GM23338 (cell line): ENCODE measurements around the gene RBM19. TPM values are rescaled to one million over a fixed set of nuclear protein-coding genes. Genes with fewer than 3 reads are reported as not detected.

Experiments used
- ATAC-seq: fragments of 200-7000 bp; cut with Tn5 transposase; 3 replicates; pipeline ENCODE4 v1.9.1; 2020
- DNase-seq: peaks from one replicate; pipeline ENCODE4 v3.0.0-alpha.2; 2015; ENCODE audit warnings: low spot score
- H2AFZ ChIP-seq: fragments of 200-600 bp; sonication (generic); 2 replicates; pipeline ENCODE4 v1.8.0; 2016; ENCODE audit warnings: antibody characterized with exemption, mild to moderate bottlenecking, moderate library complexity
- H3F3A ChIP-seq: fragments of 200-600 bp; sonication (generic); replicated peaks from 2 replicates; pipeline ENCODE4 v1.8.0; 2017; ENCODE audit warnings: antibody characterized with exemption, mixed run types, low read depth
- H3K27ac ChIP-seq: fragments of 200-600 bp; sonication (generic); 2 replicates; pipeline ENCODE4 v1.6.1; 2016; ENCODE audit warnings: low read depth
- H3K27me3 ChIP-seq: fragments of 200-600 bp; sonication (generic); 2 replicates; pipeline ENCODE4 v1.8.0; 2016; ENCODE audit warnings: mild to moderate bottlenecking, mixed run types, moderate library complexity; ENCODE audit not compliant: insufficient read depth
- H3K36me3 ChIP-seq: fragments of 200-600 bp; sonication (generic); 2 replicates; pipeline ENCODE4 v1.8.0; 2016; ENCODE audit warnings: mild to moderate bottlenecking; ENCODE audit not compliant: insufficient read depth
- H3K4me1 ChIP-seq: fragments of 200-600 bp; sonication (generic); 2 replicates; pipeline ENCODE4 v1.8.0; 2016; ENCODE audit warnings: mild to moderate bottlenecking, moderate library complexity; ENCODE audit not compliant: insufficient read depth
- H3K4me2 ChIP-seq: fragments of 200-600 bp; sonication (generic); 2 replicates; pipeline ENCODE4 v1.7.1; 2017; ENCODE audit warnings: mixed run types
- H3K4me3 ChIP-seq: fragments of 200-600 bp; sonication (generic); 2 replicates; pipeline ENCODE4 v1.6.1; 2016; ENCODE audit warnings: mixed run types
- H3K79me2 ChIP-seq: fragments of 200-600 bp; sonication (generic); replicated peaks from 2 replicates; pipeline ENCODE4 v1.8.0; 2017; ENCODE audit warnings: mild to moderate bottlenecking; ENCODE audit not compliant: insufficient read depth
- H3K9me2 ChIP-seq: fragments of 200-600 bp; sonication (generic); 2 replicates; pipeline ENCODE4 v1.8.0; 2017; ENCODE audit not compliant: insufficient read depth
- H4K20me1 ChIP-seq: fragments of 200-600 bp; sonication (generic); replicated peaks from 2 replicates; pipeline ENCODE4 v1.8.0; 2017; ENCODE audit warnings: mild to moderate bottlenecking; ENCODE audit not compliant: insufficient read depth
- H3K27ac Mint-ChIP-seq: 2 replicates; pipeline ENCODE4 v1.8.0; 2020; ENCODE audit warnings: inconsistent platforms, mild to moderate bottlenecking, moderate library complexity, mixed read lengths
- H3K27me3 Mint-ChIP-seq: 3 replicates; pipeline ENCODE4 v1.8.0; 2022; ENCODE audit warnings: low read depth, mild to moderate bottlenecking, moderate library complexity, mixed read lengths, inconsistent platforms; ENCODE audit not compliant: insufficient read depth, poor library complexity
- H3K36me3 Mint-ChIP-seq: 3 replicates; pipeline ENCODE4 v1.8.0; 2021; ENCODE audit warnings: low read depth, mild to moderate bottlenecking, inconsistent platforms, moderate library complexity, mixed read lengths
- H3K4me1 Mint-ChIP-seq: 3 replicates; pipeline ENCODE4 v1.8.0; 2020; ENCODE audit warnings: mild to moderate bottlenecking, inconsistent platforms, mixed read lengths
- H3K4me3 Mint-ChIP-seq: 3 replicates; pipeline ENCODE4 v1.8.0; 2021; ENCODE audit warnings: moderate library complexity, mild to moderate bottlenecking, inconsistent platforms, mixed read lengths
- H3K9me3 Mint-ChIP-seq: 3 replicates; pipeline ENCODE4 v1.8.0; 2020; ENCODE audit warnings: moderate library complexity, mild to moderate bottlenecking, inconsistent platforms, mixed read lengths
- CREB1 ChIP-seq: fragments of 250-450 bp; sonication (Bioruptor Pico); IDR thresholded peaks from 2 replicates; pipeline ENCODE4 v1.5.0; 2020; ENCODE audit warnings: low read depth, mild to moderate bottlenecking, moderate library complexity
- ETS1 ChIP-seq: IDR thresholded peaks from 2 replicates; pipeline ENCODE4 v1.6.1; 2016; ENCODE audit warnings: antibody characterized with exemption
- EZH2 ChIP-seq: fragments of 200-600 bp; sonication (generic); IDR thresholded peaks from one replicate; pipeline ENCODE4 v1.8.0; 2017; ENCODE audit warnings: antibody characterized with exemption, mild to moderate bottlenecking, low read depth; ENCODE audit not compliant: unreplicated experiment
- EZH2phosphoT487 ChIP-seq: fragments of 200-600 bp; sonication (generic); IDR thresholded peaks from one replicate; pipeline ENCODE4 v1.8.1; 2018; ENCODE audit warnings: antibody characterized with exemption; ENCODE audit not compliant: unreplicated experiment
- JUNB ChIP-seq: IDR thresholded peaks from one replicate; pipeline ENCODE4 v1.6.1; 2016; ENCODE audit warnings: antibody characterized with exemption; ENCODE audit not compliant: unreplicated experiment
- NANOG ChIP-seq: IDR thresholded peaks from 2 replicates; pipeline ENCODE4 v1.6.1; 2016; ENCODE audit warnings: antibody characterized with exemption, borderline replicate concordance
- POLR2AphosphoS5 ChIP-seq: IDR thresholded peaks from 2 replicates; pipeline ENCODE4 v1.6.1; 2016; ENCODE audit warnings: antibody characterized with exemption, low read depth
- REST ChIP-seq: IDR thresholded peaks from one replicate; pipeline ENCODE4 v1.6.1; 2018; ENCODE audit warnings: antibody characterized with exemption; ENCODE audit not compliant: unreplicated experiment
- STAT1 ChIP-seq: IDR thresholded peaks from one replicate; pipeline ENCODE4 v1.6.1; 2016; ENCODE audit warnings: antibody characterized with exemption; ENCODE audit not compliant: unreplicated experiment
- ZNF114 ChIP-seq: fragments of 250-450 bp; sonication (Bioruptor Pico); IDR thresholded peaks from 2 replicates; pipeline ENCODE4 v1.5.0; 2020; ENCODE audit warnings: mild to moderate bottlenecking, moderate library complexity
- ZNF331 ChIP-seq: fragments of 250-450 bp; sonication (Bioruptor Pico); IDR thresholded peaks from 2 replicates; pipeline ENCODE4 v1.5.0; 2020; ENCODE audit warnings: low read depth, mild to moderate bottlenecking, moderate library complexity
- ZNF462 ChIP-seq: fragments of 250-450 bp; sonication (Bioruptor Pico); IDR thresholded peaks from 2 replicates; pipeline ENCODE4 v1.5.0; 2020; ENCODE audit warnings: mild to moderate bottlenecking, moderate library complexity
- polyA plus RNA-seq: library from polyadenylated mRNA; unstranded; fragments of >200 nt; fragmentation: Nextera tagmentation; extraction: Ambion mirVana; gene quantifications from 2 replicates; pipeline ENCODE4 v1.2.1, GENCODE V29; 2016
- total RNA-seq: library from RNA; depleted of rRNA; stranded (reverse); fragments of >200 nt; shearing (Covaris generic); gene quantifications from 2 replicates; pipeline ENCODE4 v1.2.3, GENCODE V29; 2014

RBM19 gene
- total and polyA plus RNA-seq, 2 experiments from 2014 or later, result 43.4 to 56.7 TPM

GRCh38 chr12:113820842-113821241, 145.3 kb downstream of the RBM19 start:
- Histone ChIP-seq H3F3A (no peaks in the 10 kb centered on the region), H3K27me3 (no peaks in the 10 kb centered on the region), H3K4me3 (no peak overlapping the region), H3K4me2 (no peak overlapping the region), H3K9me2 (no peaks in the 10 kb centered on the region), H3K4me1 (no peaks in the 10 kb centered on the region), H3K27ac (no peak overlapping the region), H3K36me3 (no peaks in the 10 kb centered on the region), H2AFZ (no peak overlapping the region), H3K79me2 (no peaks in the 10 kb centered on the region), H4K20me1 (no peaks in the 10 kb centered on the region; the same call in none of the 2 replicates)
- peaks cover under 1% of the 10 kb centered on the region; the same call in 1 of the 3 replicates for H3K36me3 Mint-ChIP-seq
- peaks cover 11% of the 10 kb centered on the region for H3K4me1 Mint-ChIP-seq
- ATAC-seq, result no peak
- TF ChIP-seq POLR2AphosphoS5 (no peak), NANOG (no peak), ZNF462 (CRISPR knock-in tag) (no peak), ZNF331 (CRISPR knock-in tag) (no peak)
- DNase-seq, result no peak
- peaks cover 22% of the 10 kb centered on the region for H3K27me3 Mint-ChIP-seq
- H3K4me3 Mint-ChIP-seq, result no peak overlapping the region
- no peaks in the 10 kb centered on the region for H3K9me3 Mint-ChIP-seq
- H3K27ac Mint-ChIP-seq, result peak overlapping the region; percentile 56

- Histone ChIP-seq H3K27ac (no peak overlapping the region), H3K9me2 (no peaks in the 10 kb centered on the region), H3K27me3 (no peaks in the 10 kb centered on the region), H4K20me1 (no peaks in the 10 kb centered on the region; the same call in none of the 2 replicates), H3K36me3 (no peaks in the 10 kb centered on the region), H2AFZ (no peak overlapping the region), H3K79me2 (no peaks in the 10 kb centered on the region), H3K4me3 (no peak overlapping the region), H3F3A (no peaks in the 10 kb centered on the region), H3K4me1 (no peaks in the 10 kb centered on the region), H3K4me2 (no peak overlapping the region)
- Mint-ChIP-seq H3K4me1 (peaks cover 11% of the 10 kb centered on the region), H3K9me3 (no peaks in the 10 kb centered on the region), H3K4me3 (no peak overlapping the region), H3K36me3 (peaks cover 2% of the 10 kb centered on the region; the same call in 1 of the 3 replicates), H3K27ac (no peak overlapping the region), H3K27me3 (peaks cover 26% of the 10 kb centered on the region)
- no peak for DNase-seq
- ATAC-seq, result no peak
- TF ChIP-seq EZH2, result no peak
- TF ChIP-seq ZNF114 (CRISPR knock-in tag), result no peak
- TF ChIP-seq REST, result no peak
- TF ChIP-seq ETS1, result no peak
- no peak for TF ChIP-seq EZH2phosphoT487
- TF ChIP-seq POLR2AphosphoS5, result no peak
- no peak for TF ChIP-seq STAT1
- no peak for TF ChIP-seq NANOG
- TF ChIP-seq CREB1 (CRISPR knock-in tag), result no peak
- TF ChIP-seq JUNB, result no peak
- no peak for TF ChIP-seq ZNF331 (CRISPR knock-in tag)
These were observed 145.8 kb downstream of the RBM19 start for GRCh38 chr12:113820309-113820708.
